Transverse colon (tissue), 3 donors: ENCODE data around the gene ZPLD1.

Experiments
- POLR2A ChIP-seq: fragments of 450-650 bp; IDR thresholded peaks from one replicate; pipeline ENCODE4 v1.6.1; 2016; ENCODE audit warnings: antibody characterized with exemption, mild to moderate bottlenecking, moderate library complexity
- TF ChIP-seq, protein P1 (sequence below), 5 experiments: fragments of 200-600 bp in 3 of 5; fragments of 450-650 bp in 2 of 5; sonication (generic) in 3 of 5; IDR thresholded peaks; 1 replicate in 2 of 5; 2 replicates in 3 of 5; pipeline ENCODE4 v1.5.1; 2016 to 2017; ENCODE audit warnings: antibody characterized with exemption in 5 of 5, inconsistent platforms in 3 of 5, mild to moderate bottlenecking in 2 of 5, moderate library complexity in 1 of 5

DNA sequence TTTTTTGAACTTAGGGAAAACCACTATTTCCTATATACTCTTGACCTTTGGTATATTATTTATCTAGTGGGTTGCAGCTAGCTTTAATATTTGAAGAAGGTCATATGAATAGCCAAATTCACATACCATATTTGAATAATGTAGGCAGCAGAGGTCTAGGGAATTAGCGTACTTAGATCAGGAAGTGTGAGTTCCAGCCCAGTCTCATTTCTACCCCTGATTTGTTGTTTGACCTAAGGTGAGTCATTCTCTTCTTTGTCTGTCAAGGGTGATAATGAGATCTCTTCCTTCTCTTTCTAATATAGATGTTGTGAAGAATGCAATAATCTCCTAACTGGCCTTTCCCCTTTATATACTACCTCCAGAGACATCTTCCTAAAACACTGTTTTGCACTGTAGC is 36.6 kb upstream of the ZPLD1 start:
- TF ChIP-seq, protein P1, sequence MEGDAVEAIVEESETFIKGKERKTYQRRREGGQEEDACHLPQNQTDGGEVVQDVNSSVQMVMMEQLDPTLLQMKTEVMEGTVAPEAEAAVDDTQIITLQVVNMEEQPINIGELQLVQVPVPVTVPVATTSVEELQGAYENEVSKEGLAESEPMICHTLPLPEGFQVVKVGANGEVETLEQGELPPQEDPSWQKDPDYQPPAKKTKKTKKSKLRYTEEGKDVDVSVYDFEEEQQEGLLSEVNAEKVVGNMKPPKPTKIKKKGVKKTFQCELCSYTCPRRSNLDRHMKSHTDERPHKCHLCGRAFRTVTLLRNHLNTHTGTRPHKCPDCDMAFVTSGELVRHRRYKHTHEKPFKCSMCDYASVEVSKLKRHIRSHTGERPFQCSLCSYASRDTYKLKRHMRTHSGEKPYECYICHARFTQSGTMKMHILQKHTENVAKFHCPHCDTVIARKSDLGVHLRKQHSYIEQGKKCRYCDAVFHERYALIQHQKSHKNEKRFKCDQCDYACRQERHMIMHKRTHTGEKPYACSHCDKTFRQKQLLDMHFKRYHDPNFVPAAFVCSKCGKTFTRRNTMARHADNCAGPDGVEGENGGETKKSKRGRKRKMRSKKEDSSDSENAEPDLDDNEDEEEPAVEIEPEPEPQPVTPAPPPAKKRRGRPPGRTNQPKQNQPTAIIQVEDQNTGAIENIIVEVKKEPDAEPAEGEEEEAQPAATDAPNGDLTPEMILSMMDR (IDR thresholded peaks at IDR 0.05) = no peak
- no peak for TF ChIP-seq POLR2A
